Measurements from ENCODE around the gene MRPL33.

DNA sequence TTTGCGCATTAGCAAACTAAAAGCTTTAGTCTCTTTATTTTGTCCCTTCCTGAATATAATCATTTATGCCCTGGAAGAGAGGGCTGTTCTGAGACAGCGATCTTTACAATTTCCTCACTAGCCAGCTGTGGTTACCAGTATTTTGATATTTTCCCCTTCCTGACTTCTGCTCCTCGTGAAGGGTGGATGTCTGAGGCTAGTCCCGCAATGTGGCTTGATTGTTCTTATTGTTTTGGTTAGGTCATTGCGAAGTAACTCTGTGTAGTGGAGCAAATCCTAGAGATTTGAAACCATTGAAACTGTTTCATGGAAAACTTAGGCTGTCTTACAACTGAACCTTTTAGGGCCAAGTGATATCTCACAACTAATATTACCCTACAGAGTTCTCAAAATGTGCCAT lies 2.4 kb downstream of the MRPL33 start:
- TF ChIP-seq JUND (IDR thresholded peaks at IDR 0.05), result no peak
- TF ChIP-seq, protein P1, sequence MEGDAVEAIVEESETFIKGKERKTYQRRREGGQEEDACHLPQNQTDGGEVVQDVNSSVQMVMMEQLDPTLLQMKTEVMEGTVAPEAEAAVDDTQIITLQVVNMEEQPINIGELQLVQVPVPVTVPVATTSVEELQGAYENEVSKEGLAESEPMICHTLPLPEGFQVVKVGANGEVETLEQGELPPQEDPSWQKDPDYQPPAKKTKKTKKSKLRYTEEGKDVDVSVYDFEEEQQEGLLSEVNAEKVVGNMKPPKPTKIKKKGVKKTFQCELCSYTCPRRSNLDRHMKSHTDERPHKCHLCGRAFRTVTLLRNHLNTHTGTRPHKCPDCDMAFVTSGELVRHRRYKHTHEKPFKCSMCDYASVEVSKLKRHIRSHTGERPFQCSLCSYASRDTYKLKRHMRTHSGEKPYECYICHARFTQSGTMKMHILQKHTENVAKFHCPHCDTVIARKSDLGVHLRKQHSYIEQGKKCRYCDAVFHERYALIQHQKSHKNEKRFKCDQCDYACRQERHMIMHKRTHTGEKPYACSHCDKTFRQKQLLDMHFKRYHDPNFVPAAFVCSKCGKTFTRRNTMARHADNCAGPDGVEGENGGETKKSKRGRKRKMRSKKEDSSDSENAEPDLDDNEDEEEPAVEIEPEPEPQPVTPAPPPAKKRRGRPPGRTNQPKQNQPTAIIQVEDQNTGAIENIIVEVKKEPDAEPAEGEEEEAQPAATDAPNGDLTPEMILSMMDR (IDR thresholded peaks at IDR 0.05; ENCODE audit: low read depth, low read length, missing input control), result no peak
